GM19240 (cell line): ENCODE results near the gene SBSN.

Experiments
- DNase-seq: peaks from one replicate; pipeline ENCODE4 v3.0.0; 2011; ENCODE audit warnings: low spot score; ENCODE audit not compliant: insufficient read length

SBSN gene, protein sequence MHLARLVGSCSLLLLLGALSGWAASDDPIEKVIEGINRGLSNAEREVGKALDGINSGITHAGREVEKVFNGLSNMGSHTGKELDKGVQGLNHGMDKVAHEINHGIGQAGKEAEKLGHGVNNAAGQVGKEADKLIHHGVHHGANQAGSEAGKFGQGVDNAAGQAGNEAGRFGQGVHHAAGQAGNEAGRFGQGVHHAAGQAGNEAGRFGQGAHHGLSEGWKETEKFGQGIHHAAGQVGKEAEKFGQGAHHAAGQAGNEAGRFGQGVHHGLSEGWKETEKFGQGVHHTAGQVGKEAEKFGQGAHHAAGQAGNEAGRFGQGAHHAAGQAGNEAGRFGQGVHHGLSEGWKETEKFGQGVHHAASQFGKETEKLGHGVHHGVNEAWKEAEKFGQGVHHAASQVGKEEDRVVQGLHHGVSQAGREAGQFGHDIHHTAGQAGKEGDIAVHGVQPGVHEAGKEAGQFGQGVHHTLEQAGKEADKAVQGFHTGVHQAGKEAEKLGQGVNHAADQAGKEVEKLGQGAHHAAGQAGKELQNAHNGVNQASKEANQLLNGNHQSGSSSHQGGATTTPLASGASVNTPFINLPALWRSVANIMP

GRCh38 chr19:35528218-35529038, at the start of gene SBSN:
Gene SBSN (minus strand): TSS chr19:35528311. CDS start chr19:35528281, 30 bp downstream.
- no peak for DNase-seq

DNA sequence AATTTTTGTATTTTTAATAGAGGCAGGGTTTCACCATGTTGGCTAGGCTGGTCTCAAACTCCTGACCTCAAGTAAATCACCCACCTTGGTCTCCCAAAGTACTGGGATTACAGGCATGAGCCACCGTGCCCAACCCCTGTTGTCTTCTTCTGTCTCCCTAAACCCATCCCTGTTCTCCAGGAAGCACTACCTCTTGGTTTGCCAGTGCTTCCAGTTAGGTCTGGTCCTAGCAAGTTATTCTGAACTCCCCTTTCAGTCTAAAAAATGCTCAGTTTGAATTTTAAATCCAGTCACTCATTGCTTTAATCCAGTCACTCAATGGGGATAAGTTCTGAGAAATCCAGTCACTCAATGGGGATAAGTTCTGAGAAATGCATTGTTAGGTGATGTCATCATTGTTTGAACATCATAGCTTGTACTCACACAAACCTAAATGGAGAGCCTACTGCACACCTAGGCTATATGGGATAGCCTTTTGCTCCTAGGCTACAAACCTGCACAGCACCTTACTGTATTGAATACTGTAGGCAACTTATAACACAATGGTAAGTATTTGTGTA, 43.4 kb upstream of the SBSN start:
- DNase-seq: no peak

DNA sequence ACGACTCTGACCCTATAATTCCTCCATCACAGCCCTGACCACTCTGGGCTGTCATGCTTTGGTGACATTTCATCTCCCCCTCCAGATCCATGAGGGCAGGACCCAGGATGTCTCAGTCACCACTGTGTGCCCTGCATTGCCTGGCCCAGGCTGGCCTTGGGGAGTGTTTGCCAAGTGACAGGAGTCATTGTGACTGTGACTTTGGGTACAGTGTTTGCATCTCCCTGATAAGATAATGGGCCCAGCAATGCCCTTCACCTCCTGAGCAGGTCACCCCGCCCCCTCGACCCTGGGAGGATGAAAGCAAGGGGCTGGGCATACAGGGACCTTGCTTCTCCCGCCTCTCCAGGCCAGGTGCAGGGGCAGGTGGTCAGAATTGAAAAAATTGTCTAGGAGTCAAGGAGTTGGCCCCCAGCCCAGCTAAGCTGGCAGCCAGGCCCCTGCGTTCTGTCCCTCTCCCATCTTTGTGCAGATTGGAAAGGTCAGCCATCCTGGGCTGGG, 41.2 kb upstream of the SBSN start:
- DNase-seq: no peak

DNA sequence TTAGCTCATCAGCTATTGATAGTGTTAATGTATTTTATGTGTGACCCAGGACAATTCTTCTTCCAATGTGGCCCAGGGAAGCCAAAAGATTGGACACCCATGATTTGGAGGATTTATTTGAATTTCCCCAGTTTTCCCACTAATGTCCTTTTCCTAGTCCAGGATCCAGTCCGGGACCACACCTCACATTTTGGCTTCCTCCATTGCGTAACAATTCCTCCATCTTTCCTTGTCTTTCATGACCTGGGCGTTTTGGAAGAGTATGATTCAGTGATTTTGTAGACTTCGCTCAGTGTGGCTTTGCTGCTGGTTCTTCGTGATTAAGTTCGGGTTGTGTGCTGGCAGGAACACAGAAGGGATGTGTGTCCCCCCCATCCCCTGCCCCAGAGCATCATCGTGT, 38.6 kb upstream of the SBSN start:
- DNase-seq: no peak

DNA sequence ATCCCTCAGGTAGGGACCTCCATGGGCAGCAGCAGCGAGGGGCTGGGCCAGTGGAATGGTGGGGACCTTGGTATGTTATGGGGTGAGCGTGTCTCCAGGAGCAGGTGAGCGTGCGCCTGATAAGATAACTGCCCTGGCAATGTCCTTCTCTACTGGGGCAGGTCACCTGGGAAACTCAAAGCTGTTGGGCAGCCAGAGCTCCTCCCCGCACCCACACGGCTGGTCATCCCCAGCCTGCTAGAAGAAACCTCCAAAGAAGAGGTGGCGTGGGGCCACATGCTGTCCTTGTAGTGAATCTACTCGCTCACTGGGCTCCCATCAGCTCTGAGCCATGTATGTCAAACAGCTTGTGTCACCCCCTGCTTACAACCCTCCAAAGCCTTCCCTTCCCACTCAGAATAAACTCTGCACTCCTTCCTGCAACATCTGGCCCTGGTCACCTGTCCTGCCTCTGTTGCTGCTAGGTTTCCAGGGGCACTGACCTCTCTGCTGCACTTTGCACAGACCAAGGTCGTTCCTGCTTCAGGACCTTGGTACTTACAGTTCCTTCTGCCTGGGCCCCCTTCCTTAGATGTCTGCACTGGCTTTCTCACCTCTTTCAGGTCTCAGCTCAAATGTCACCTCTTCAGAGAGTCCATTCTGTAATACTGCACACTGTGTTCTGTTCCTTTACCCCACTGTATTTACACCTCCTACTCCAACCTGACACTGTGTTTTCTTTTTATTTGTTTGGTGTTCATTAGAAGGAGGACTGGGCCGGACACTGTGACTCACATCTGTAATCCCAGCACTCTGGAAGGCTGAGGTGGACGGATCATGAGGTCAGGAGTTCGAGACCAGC, 37.1 kb upstream of the SBSN start:
- DNase-seq: no peak

GRCh38 chr19:35563207-35563829, 35.2 kb upstream of the SBSN start, which contains the start of gene ATP4A:
Gene ATP4A (minus strand): TSS chr19:35563658. CDS start chr19:35563629, 29 bp downstream.
- DNase-seq: no peak

GRCh38 chr19:35562776-35563175, 34.7 kb upstream of the SBSN start:
- no peak for DNase-seq

GRCh38 chr19:35562336-35562735, 34.2 kb upstream of the SBSN start:
- no peak for DNase-seq

DNA sequence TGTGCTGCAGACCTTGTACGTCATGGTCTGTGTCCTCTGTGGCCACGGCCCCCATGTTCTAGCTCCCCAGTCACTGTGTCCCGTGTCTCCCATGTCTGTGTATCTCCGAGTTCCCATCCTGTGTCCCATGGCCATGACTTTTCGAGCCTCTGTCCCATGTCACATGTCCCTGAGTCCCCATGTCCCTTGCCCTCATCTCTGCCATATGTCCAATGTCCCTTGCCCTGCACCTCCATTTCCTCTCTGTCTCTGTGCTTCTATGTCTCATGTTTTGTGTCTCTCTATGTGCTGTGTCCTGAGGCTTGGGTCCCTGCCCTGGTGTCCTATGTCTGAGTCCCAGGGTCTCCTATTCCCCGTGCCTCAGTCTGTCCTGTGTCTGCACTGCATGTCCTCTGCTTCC, 33.3 kb upstream of the SBSN start:
- DNase-seq: no peak

GRCh38 chr19:35560677-35561076, 32.6 kb upstream of the SBSN start:
- no peak for DNase-seq

DNA sequence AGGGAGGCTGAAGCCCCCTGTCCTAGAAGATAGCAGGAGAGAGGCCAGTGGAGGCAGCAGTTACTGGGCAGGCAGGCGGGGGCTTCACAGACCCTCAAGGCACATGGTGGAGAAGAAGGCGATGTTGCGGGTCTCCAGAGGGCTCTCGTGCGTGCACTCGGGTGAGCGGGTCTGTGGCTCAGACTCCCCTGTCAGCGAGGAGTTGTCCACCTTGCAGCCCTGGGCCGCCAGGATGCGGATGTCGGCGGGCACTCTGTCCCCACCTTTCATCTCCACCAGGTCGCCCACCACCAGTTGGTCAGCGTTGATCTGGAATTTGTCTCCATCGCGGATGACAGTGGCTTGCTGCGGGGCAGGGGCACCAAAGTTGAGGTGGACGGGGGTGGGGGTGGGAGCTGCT, 32.2 kb upstream of the SBSN start:
- no peak for DNase-seq

DNA sequence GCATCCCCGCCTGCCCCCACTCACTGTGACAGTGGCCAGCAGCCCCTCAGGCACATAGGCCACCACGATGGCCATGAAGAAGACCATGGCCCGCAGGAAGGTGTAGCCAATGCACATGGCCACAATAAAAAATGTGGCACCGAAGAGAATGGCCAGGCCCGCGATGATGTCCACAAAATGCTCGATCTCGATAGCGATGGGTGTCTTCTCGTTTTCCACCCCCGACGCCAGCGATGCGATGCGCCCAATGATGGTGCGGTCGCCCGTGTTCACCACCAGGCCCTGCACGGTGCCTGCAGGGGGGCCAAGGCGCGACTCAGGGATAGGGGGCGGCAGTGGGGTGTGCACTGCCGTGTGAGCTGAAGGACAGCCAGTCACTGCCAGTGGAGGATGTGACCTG, 31.7 kb upstream of the SBSN start:
- DNase-seq: no peak

- no peak for DNase-seq
Observed at GRCh38 chr19:35559281-35559659, 31.2 kb upstream of the SBSN start.

GRCh38 chr19:35558400-35559280, 30.5 kb upstream of the SBSN start:
- no peak for DNase-seq

DNA sequence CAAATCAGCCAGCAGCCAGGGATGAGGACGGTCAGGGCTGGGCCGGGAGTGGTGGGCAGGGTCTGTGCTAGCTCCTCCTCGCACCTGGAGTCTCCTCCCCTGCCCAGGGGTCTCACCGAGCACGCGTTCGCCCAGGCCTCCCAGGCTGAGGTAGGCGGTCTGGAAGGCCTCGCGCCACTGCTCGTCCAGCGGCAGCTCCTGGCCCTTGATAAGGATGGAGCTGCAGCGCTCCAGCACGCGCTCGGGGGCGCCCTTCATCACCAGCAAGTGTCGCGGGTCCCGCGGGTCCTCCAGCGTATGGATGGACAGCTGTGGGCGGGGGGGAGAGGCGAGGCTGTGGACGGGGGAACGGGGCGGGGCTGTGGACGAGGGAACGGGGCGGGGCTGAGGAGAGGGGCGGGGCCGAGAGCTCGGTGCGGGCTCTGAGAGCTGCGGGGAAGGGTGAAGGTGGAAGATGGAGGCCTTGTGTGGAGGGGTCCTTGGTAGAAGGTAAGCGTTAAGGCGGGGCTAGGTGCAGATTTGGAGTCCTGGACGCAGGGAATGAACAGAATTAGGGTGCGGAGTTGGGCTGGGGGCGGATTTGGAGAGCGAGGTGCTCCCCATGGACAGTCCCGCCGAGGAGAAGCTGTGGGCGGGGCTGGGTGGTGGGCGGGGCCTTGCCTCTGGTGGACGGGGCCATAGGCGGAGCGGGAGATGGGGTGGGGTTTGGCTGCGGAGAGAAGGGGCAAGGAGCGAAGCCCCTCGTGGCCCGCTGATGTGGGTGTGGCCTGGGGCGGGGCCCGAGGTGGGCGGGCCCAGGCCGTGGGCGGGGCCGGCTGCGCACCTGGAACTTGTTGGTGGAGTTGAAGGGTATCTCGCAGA, 29.7 kb upstream of the SBSN start:
- DNase-seq: no peak

DNA sequence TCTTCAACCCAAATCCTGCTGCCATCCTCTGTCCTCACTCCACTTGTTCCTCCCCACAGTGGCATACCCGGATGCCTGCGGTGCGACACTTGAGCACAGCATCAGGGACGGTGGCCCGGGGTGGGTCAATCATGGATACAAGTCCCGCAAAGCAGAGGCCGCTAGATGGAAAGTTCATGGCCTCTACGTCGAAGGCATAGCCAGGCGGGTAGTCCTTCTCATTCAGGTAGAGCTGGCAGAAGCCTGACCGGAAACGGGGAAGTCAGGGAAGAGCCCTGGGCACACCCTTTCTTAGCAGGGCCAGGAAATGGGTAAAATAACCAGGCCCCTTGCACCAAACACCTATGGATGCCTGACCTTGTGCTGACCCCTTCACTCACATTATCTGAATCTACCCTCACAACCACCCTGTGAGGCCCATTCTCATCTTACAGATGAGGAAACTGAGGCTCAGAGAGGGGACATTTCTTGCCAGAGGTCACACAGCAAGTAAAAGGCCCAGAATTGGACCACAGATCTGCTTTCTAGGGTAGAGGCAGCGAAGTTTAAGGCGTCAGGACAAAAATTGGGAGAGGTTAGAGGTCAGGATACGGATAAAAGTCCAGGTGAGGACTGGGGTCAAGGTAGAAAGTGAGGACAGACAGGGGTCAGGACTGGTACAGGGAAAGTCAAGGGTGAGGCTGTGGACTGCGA, 28.9 kb upstream of the SBSN start:
- DNase-seq: no peak

DNA sequence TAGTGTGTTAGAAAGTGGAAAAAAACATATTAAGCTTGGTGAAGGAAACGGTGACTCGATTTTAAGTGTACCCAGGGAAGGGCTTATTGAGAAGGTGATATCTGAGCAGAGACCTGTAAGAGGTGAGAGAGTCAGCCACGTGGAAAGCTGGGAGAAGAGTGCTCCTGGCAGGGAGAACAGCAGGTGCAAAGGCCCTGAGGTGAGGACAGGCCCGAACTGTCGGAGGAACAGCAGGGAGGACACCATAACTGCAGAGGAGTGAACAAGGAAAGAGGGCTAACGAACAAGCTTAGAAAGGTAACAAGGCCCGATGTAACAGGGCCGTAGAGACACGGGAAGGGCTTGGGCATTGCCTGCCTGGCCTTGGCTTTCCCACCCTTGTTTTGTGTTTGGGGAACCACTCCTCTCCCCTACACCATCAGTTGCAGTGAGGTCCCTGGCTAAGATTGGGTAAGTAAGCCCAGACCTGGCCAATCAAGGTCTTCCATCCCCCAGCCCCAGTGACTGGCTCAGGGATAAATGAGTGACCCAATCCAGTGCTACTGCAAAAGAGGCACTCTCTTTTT, 28.0 kb upstream of the SBSN start:
- DNase-seq: no peak
